Activated CD8-positive, alpha-beta T cell treated with anti-CD3 and anti-CD28 coated beads, Interleukin-2, amount 10 ng/mL, durations not matched to agents 7 days and 5 days (primary cell): ENCODE measurements around the gene NEMP2. TPM values are rescaled to one million over a fixed set of nuclear protein-coding genes. Genes with fewer than 3 reads are reported as not detected.

ENCODE experiments used
- ATAC-seq: fragments of 150-1000 bp; cut with Tn5 transposase; one replicate; pipeline ENCODE4 v1.10.0; 2021; ENCODE audit warnings: moderate library complexity
- CTCF ChIA-PET: fragments of 350-600 bp; sonication (Branson Sonifier 250); formaldehyde crosslinking; loops from one replicate; lab custom pipeline; 2021; ENCODE audit warnings: antibody characterized with exemption; lab: Charles Lee
- POLR2A ChIA-PET: fragments of 350-600 bp; sonication (Branson Sonifier 250); formaldehyde crosslinking; loops from one replicate; lab custom pipeline; 2021; ENCODE audit warnings: antibody characterized with exemption; lab: Charles Lee
- DNase-seq: peaks from one replicate; pipeline ENCODE4 v3.0.0-alpha.2; 2020
- H3K27ac Mint-ChIP-seq: one replicate; pipeline ENCODE4 v1.8.0; 2021; ENCODE audit warnings: mild to moderate bottlenecking, mixed read lengths
- H3K27me3 Mint-ChIP-seq: one replicate; pipeline ENCODE4 v1.8.0; 2021; ENCODE audit warnings: low read depth, mixed read lengths
- H3K36me3 Mint-ChIP-seq: one replicate; pipeline ENCODE4 v1.8.0; 2021; ENCODE audit warnings: low read depth, mixed read lengths
- H3K4me1 Mint-ChIP-seq: one replicate; pipeline ENCODE4 v1.8.0; 2021; ENCODE audit warnings: low read depth, mixed read lengths
- H3K4me3 Mint-ChIP-seq: one replicate; pipeline ENCODE4 v1.8.0; 2021; ENCODE audit warnings: mild to moderate bottlenecking, mixed read lengths
- H3K9me3 Mint-ChIP-seq: one replicate; pipeline ENCODE4 v1.8.0; 2022; ENCODE audit warnings: mixed read lengths; ENCODE audit not compliant: insufficient read depth
- total RNA-seq, 2 experiments: library from RNA; stranded (reverse); gene quantifications; one replicate each; pipeline ENCODE4 v1.2.3, GENCODE V29; 2021

NEMP2 gene
- total RNA-seq, 2 experiments from 2014 or later = 18.4 to 23.2 TPM

- POLR2A ChIA-PET = no interaction called here
- CTCF ChIA-PET = no interaction called here
- ATAC-seq (no peak), DNase-seq (no peak)
- Mint-ChIP-seq H3K4me3 (no peak overlapping the region), H3K9me3 (no peaks in the 10 kb centered on the region), H3K27me3 (no peaks in the 10 kb centered on the region), H3K27ac (no peak overlapping the region), H3K4me1 (peaks cover 18% of the 10 kb centered on the region), H3K36me3 (peaks cover 35% of the 10 kb centered on the region)
Measured at GRCh38 chr2:190465060-190465459, 69.5 kb downstream of the NEMP2 start.

DNA sequence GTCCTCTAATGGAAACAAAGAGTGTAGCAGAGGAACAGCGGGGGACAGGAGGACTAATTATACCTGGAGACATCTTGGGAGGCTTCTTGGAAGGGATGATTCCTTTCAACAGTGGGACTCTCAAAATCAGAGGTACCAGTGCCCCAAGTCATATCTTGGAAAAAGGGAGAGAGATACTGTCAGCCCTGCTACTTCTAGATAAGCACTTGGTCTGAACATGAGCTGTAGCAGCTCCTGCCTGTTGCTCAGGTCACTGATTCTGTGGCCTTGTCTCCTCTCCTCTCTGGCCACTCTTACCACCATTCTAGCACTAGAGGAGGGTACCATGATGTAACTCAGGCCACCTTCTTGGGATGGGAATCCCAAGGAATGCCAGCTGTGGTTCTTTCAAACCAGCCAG, 71.9 kb downstream of the NEMP2 start:
- peaks cover 37% of the 10 kb centered on the region for H3K36me3 Mint-ChIP-seq
- POLR2A ChIA-PET = interaction anchor here (0.6 kb wide), 1 partner anchor 866 kb away, joined by 3 read pairs; no protein-coding TSS in a partner anchor
- H3K27me3 Mint-ChIP-seq = no peaks in the 10 kb centered on the region
- ATAC-seq (no peak), DNase-seq (no peak)
- H3K4me3 Mint-ChIP-seq = no peak overlapping the region
- CTCF ChIA-PET = no interaction called here
- no peaks in the 10 kb centered on the region for H3K9me3 Mint-ChIP-seq
- no peak overlapping the region for H3K27ac Mint-ChIP-seq
- peaks cover 4% of the 10 kb centered on the region for H3K4me1 Mint-ChIP-seq

- Mint-ChIP-seq H3K36me3 (peaks cover 41% of the 10 kb centered on the region), H3K4me1 (peaks cover 3% of the 10 kb centered on the region), H3K9me3 (no peaks in the 10 kb centered on the region), H3K27me3 (no peaks in the 10 kb centered on the region), H3K4me3 (no peak overlapping the region), H3K27ac (no peak overlapping the region)
- POLR2A ChIA-PET = no interaction called here
- CTCF ChIA-PET = no interaction called here
- ATAC-seq (no peak), DNase-seq (no peak)
Measured at GRCh38 chr2:190462181-190462580, 72.3 kb downstream of the NEMP2 start.

GRCh38 chr2:190460487-190460886, 74.0 kb downstream of the NEMP2 start:
- POLR2A ChIA-PET = no interaction called here
- Mint-ChIP-seq H3K4me1 (peaks cover 3% of the 10 kb centered on the region), H3K4me3 (no peak overlapping the region), H3K9me3 (no peaks in the 10 kb centered on the region), H3K27ac (no peak overlapping the region), H3K36me3 (peaks cover 45% of the 10 kb centered on the region), H3K27me3 (no peaks in the 10 kb centered on the region)
- ATAC-seq (no peak), DNase-seq (no peak)
- CTCF ChIA-PET = no interaction called here

DNA sequence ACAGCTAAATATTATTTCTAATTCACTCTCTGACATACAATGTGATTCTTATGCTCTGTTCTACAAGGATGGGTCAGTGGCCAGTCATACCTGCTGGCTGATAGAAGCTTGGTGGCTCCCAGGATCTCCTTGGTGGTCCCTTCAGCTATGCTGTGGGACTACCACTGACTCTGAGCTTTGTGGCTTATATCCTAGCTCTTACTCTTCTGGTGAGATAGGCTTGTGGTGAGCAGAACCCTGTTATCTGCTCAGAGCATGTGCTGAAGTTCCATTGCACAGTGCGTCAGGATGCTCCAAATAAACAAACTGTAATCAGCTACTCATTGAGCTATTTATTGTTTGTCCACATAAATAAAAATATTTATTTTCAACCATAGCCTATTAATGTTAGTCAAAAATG, 74.6 kb downstream of the NEMP2 start:
- no peak overlapping the region for H3K27ac Mint-ChIP-seq
- POLR2A ChIA-PET = no interaction called here
- H3K27me3 Mint-ChIP-seq = no peaks in the 10 kb centered on the region
- ATAC-seq = no peak
- CTCF ChIA-PET = no interaction called here
- no peak for DNase-seq
- no peak overlapping the region for H3K4me3 Mint-ChIP-seq
- H3K9me3 Mint-ChIP-seq = no peaks in the 10 kb centered on the region
- H3K4me1 Mint-ChIP-seq = no peaks in the 10 kb centered on the region
- peaks cover 45% of the 10 kb centered on the region for H3K36me3 Mint-ChIP-seq

DNA sequence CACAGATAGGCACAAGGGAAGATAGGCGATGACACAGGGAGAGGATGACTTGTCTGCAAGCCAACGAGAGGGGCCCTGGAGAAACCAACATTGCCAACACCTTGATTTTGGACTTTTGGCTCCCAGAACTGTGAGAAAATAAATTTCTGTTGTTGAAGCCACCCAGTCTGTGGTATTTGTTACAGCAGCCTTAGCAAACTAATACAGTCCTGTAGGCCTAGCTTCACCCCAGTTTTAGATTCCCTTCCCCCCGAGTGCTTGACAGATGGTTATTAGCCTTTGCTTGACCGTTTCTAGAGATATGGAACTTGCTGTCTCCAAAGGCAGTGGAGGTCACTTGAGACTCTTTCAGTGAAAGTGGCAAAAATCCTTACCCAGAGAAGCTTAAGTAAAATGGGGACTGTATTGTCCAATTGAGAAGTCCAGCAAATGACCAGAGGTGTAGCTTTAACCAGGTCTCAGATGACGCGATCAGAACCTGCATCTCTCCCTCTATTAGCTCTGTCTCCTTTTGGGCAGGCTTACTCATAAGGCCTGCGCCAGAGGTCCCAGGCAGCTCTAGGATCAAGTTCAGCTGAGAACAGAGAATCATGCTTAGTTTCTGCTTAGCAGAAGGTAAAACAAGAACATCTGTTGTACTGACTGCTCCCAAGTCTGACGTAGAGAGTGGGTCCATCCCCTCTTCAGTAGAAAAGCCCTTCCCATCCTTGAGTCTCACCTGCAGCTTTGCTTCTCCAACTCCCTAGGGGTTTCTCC, 76.0 kb downstream of the NEMP2 start:
- no peaks in the 10 kb centered on the region for H3K4me1 Mint-ChIP-seq
- no peaks in the 10 kb centered on the region for H3K27me3 Mint-ChIP-seq
- POLR2A ChIA-PET = interaction anchor here (0.5 kb wide), 1 partner anchor 35 kb away, joined by 4 read pairs; no protein-coding TSS in a partner anchor
- DNase-seq = no peak
- CTCF ChIA-PET = no interaction called here
- no peak overlapping the region for H3K4me3 Mint-ChIP-seq
- H3K9me3 Mint-ChIP-seq = no peaks in the 10 kb centered on the region
- H3K27ac Mint-ChIP-seq = no peak overlapping the region
- no peak for ATAC-seq
- peaks cover 54% of the 10 kb centered on the region for H3K36me3 Mint-ChIP-seq

- Mint-ChIP-seq H3K4me1 (no peaks in the 10 kb centered on the region), H3K27me3 (no peaks in the 10 kb centered on the region), H3K9me3 (no peaks in the 10 kb centered on the region), H3K27ac (no peak overlapping the region), H3K4me3 (no peak overlapping the region), H3K36me3 (peaks cover 54% of the 10 kb centered on the region)
- ChIA-PET POLR2A (interaction anchor here (2.1 kb wide), 1 partner anchor 10 kb away, joined by 6 read pairs; no protein-coding TSS in a partner anchor), CTCF (interaction anchor here (0.6 kb wide), 1 partner anchor 10 kb away, joined by 4 read pairs; no protein-coding TSS in a partner anchor)
- ATAC-seq (no peak), DNase-seq (no peak)
Measured at GRCh38 chr2:190457256-190457655, 77.3 kb downstream of the NEMP2 start.

- Mint-ChIP-seq H3K27me3 (no peaks in the 10 kb centered on the region), H3K9me3 (no peaks in the 10 kb centered on the region), H3K27ac (no peak overlapping the region), H3K36me3 (peaks cover 54% of the 10 kb centered on the region), H3K4me1 (no peaks in the 10 kb centered on the region), H3K4me3 (no peak overlapping the region)
- POLR2A ChIA-PET = interaction anchor here (2.1 kb wide), 1 partner anchor 10 kb away, joined by 6 read pairs; no protein-coding TSS in a partner anchor
- DNase-seq (no peak), ATAC-seq (no peak)
- CTCF ChIA-PET = interaction anchor here (0.6 kb wide), 1 partner anchor 10 kb away, joined by 4 read pairs; no protein-coding TSS in a partner anchor
Measured at GRCh38 chr2:190456833-190457232, 77.7 kb downstream of the NEMP2 start.

DNA sequence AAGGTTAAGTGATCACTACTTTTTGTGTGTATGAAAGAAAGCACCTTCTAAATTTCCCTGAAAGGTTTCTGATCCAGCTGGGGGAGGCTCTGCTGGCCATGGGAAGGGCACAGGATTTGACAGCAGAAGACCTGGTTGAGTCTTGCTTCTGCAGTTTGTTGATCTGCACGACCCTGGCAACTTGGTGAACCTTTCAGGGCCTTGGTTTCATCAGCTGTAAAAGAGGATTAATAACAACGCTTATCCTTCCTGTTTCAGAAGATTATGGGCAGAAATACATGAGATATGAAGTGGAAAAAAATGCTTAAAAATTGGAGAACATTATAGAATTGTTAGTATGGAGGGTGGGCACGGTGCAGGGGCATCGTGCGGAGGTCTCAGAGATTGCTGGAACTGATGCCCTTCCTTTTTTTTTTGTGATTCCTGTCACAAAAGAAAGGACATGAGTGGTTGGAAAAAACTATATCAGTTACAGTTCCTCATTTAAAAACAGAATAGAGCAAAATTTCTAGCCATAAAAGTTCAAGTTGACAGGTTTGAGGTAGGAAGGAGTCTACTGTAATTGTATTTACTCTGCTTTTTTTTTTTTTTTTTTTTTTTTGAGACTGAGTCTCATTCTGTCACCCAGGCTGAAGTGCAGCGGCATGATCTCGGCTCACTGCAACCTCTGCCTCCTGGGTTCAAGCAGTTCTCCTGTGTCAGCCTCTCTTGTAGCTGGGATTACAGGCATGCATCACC, 79.0 kb downstream of the NEMP2 start:
- DNase-seq (no peak), ATAC-seq (no peak)
- H3K36me3 Mint-ChIP-seq = peaks cover 56% of the 10 kb centered on the region
- H3K4me1 Mint-ChIP-seq = no peaks in the 10 kb centered on the region
- H3K27ac Mint-ChIP-seq = no peak overlapping the region
- H3K9me3 Mint-ChIP-seq = no peaks in the 10 kb centered on the region
- CTCF ChIA-PET = interaction anchor here (1.3 kb wide), 1 partner anchor 12 kb away, joined by 4 read pairs; no protein-coding TSS in a partner anchor
- POLR2A ChIA-PET = interaction anchor here (2.1 kb wide), 1 partner anchor 9 kb away, joined by 6 read pairs; no protein-coding TSS in a partner anchor
- no peaks in the 10 kb centered on the region for H3K27me3 Mint-ChIP-seq
- H3K4me3 Mint-ChIP-seq = no peak overlapping the region

DNA sequence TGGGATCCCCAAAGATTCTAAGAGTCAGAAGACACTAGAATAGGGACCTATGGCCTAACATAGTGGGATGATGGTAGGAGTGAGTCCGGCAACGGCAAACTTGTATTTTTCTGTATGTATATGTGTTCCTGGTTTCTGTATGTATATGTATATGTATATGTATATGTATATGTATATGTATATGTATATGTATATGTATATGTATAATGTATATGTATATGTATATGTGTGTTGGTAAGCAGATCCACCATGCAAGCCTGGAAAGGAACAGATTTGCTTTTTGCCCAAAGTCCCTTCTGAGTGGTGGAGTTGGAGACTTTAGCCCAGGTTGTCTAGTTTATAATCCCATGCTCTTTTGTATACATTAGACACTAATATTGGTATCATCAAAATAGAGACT, 79.7 kb downstream of the NEMP2 start:
- no peaks in the 10 kb centered on the region for H3K27me3 Mint-ChIP-seq
- H3K36me3 Mint-ChIP-seq = peaks cover 52% of the 10 kb centered on the region
- no peak overlapping the region for H3K4me3 Mint-ChIP-seq
- H3K4me1 Mint-ChIP-seq = no peaks in the 10 kb centered on the region
- ChIA-PET CTCF (interaction anchor here (1.3 kb wide), 1 partner anchor 12 kb away, joined by 4 read pairs; no protein-coding TSS in a partner anchor), POLR2A (no interaction called here)
- no peaks in the 10 kb centered on the region for H3K9me3 Mint-ChIP-seq
- no peak overlapping the region for H3K27ac Mint-ChIP-seq
- DNase-seq (no peak), ATAC-seq (no peak)
